ENCODE measurements around the gene IREB2.
"Not testable (repeated sequence)": the region's sequence is repeated elsewhere in the genome, so short reads cannot be mapped to it uniquely, and the experiment has no call there.

IREB2 gene

DNA sequence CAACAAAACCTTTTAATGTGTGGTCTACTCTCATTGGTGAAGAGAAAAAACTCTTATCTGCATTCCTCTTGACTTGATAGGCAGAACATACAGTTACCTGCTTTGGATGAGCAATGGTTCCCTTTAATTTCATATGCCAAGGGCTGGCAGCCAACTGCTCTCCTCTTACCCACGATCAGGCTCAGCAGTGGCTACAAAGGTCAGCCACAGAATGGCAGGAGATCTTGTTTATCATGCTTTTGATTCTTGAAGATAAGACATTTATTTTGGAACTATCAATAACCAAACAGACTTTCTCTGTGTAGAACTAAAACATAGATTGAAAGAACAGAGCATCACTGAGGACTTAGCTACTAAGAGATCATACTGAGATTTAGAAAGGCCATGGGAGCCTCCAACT, 6.1 kb upstream of the IREB2 start:
- H2BK12ac ChIP-seq (ENCODE audit: low read length in 2 of 2) = no peak overlapping the region
- H2BK5ac ChIP-seq (ENCODE audit: low read depth, low read length, poor library complexity, severe bottlenecking) = no peak overlapping the region
- no peak overlapping the region for H3K14ac ChIP-seq (ENCODE audit: low read length in 2 of 2)
- H3K36me3 ChIP-seq (ENCODE audit: control insufficient read depth in 1 of 2, insufficient read depth in 2 of 2, low read depth in 1 of 2, low read length in 2 of 2) = no peaks in the 10 kb centered on the region
- peaks cover 15 to 31% of the 10 kb centered on the region in 2 experiments for H3K27me3 ChIP-seq (ENCODE audit: control insufficient read depth in 1 of 2, insufficient read depth in 1 of 2, low read length in 2 of 2)
- H3K79me1 ChIP-seq (replicated peaks; ENCODE audit: low read length, poor library complexity, severe bottlenecking) = no peaks in the 10 kb centered on the region
- no peak overlapping the region for H3K4me3 ChIP-seq (ENCODE audit: insufficient read depth in 1 of 2, low read depth in 1 of 2, low read length in 2 of 2)
- no peak overlapping the region for H3K4me2 ChIP-seq (ENCODE audit: low read length, poor library complexity, severe bottlenecking)
- no peak overlapping the region for H3K23ac ChIP-seq (ENCODE audit: low read length in 2 of 2)
- H4K8ac ChIP-seq (ENCODE audit: low read length) = no peak overlapping the region
- H2BK120ac ChIP-seq (ENCODE audit: low read depth, low read length) = no peak overlapping the region
- H3K18ac ChIP-seq (ENCODE audit: low read depth in 1 of 2, low read length in 2 of 2) = no peak overlapping the region
- H3K27ac ChIP-seq (ENCODE audit: low read length, poor library complexity, severe bottlenecking) = no peak overlapping the region
- no peak overlapping the region for H3K9ac ChIP-seq (ENCODE audit: low read length)
- no peaks in the 10 kb centered on the region for H3K9me3 ChIP-seq (ENCODE audit: control insufficient read depth, low read length)
- H2AFZ ChIP-seq (ENCODE audit: low read depth, low read length) = no peak overlapping the region
- no peak for DNase-seq
- H2BK15ac ChIP-seq (ENCODE audit: low read depth, poor library complexity, severe bottlenecking) = no peak overlapping the region
- whole genome bisulfite sequencing = 0% methylated on average over 1 of the region's 1 CpG
- H3K4ac ChIP-seq (ENCODE audit: low read depth in 1 of 2, low read length in 2 of 2) = no peak overlapping the region
- no peaks in the 10 kb centered on the region for H3K4me1 ChIP-seq (ENCODE audit: control insufficient read depth, insufficient read depth, low read depth, low read length)
- H4K91ac ChIP-seq (ENCODE audit: low read length) = no peak overlapping the region
- H2AK5ac ChIP-seq (ENCODE audit: low read length, severe bottlenecking) = no peak overlapping the region

DNA sequence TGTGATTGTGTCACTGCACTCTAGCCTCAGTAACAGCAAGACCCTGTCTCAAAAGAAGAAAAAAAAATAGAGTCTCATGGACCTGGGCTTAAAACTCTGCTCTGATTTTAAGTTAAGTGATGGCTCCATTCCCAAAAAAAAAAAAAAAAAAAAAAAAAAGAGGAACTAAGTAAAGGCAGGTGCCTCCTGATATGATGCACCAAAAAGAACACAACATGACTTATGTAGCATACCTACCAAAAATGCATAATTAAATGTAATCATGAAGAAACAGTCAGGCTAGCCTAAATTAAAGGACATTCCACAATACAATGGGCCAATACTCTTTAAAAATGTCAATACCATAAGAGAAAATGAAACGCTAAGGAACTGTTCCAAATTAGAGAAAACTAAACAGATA, 5.4 kb upstream of the IREB2 start:
- H3K79me1 ChIP-seq (replicated peaks; ENCODE audit: low read length, poor library complexity, severe bottlenecking) = no peaks in the 10 kb centered on the region
- H3K4me2 ChIP-seq (ENCODE audit: low read length, poor library complexity, severe bottlenecking) = no peak overlapping the region
- no peak overlapping the region for H2BK12ac ChIP-seq (ENCODE audit: low read length in 2 of 2)
- no peak overlapping the region for H3K27ac ChIP-seq (ENCODE audit: low read length, poor library complexity, severe bottlenecking)
- H3K23ac ChIP-seq (ENCODE audit: low read length in 2 of 2) = no peak overlapping the region
- no peak overlapping the region for H3K4ac ChIP-seq (ENCODE audit: low read depth in 1 of 2, low read length in 2 of 2)
- H3K4me3 ChIP-seq (ENCODE audit: insufficient read depth in 1 of 2, low read depth in 1 of 2, low read length in 2 of 2) = no peak overlapping the region
- H3K18ac ChIP-seq (ENCODE audit: low read depth in 1 of 2, low read length in 2 of 2) = no peak overlapping the region
- no peak for DNase-seq
- H4K91ac ChIP-seq (ENCODE audit: low read length) = no peak overlapping the region
- no peak overlapping the region for H4K8ac ChIP-seq (ENCODE audit: low read length)
- 86% methylated on average over 1 of the region's 1 CpG for WGBS
- no peak overlapping the region for H2BK15ac ChIP-seq (ENCODE audit: low read depth, poor library complexity, severe bottlenecking)
- no peak overlapping the region for H2AK5ac ChIP-seq (ENCODE audit: low read length, severe bottlenecking)
- H2BK5ac ChIP-seq (ENCODE audit: low read depth, low read length, poor library complexity, severe bottlenecking) = no peak overlapping the region
- H2BK120ac ChIP-seq (ENCODE audit: low read depth, low read length) = no peak overlapping the region
- H3K27me3 ChIP-seq (ENCODE audit: control insufficient read depth in 1 of 2, insufficient read depth in 1 of 2, low read length in 2 of 2) = peaks cover 15 to 30% of the 10 kb centered on the region in 2 experiments
- no peak overlapping the region for H2AFZ ChIP-seq (ENCODE audit: low read depth, low read length)
- no peaks in the 10 kb centered on the region for H3K36me3 ChIP-seq (ENCODE audit: control insufficient read depth in 1 of 2, insufficient read depth in 2 of 2, low read depth in 1 of 2, low read length in 2 of 2)
- H3K9me3 ChIP-seq (ENCODE audit: control insufficient read depth, low read length) = no peaks in the 10 kb centered on the region
- H3K14ac ChIP-seq (ENCODE audit: low read length in 2 of 2) = no peak overlapping the region
- H3K4me1 ChIP-seq (ENCODE audit: control insufficient read depth, insufficient read depth, low read depth, low read length) = no peaks in the 10 kb centered on the region
- no peak overlapping the region for H3K9ac ChIP-seq (ENCODE audit: low read length)

DNA sequence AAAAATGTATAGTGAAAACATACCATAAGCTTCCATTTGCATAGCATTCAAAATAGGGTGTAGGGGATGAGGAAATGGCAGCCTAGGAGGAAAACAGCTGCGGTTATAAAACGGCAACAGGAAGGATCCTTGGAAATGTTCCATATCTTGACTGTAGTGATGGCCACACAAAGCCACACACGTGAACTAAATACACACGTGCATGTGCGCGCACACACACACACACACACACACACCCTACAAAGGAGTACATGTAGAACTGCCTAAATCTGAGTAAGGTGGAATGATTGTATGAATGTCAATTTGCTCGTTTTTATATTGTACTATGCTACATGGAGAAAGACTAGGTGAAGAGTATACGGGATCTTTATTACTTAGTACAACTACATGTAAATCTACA, 3.9 kb upstream of the IREB2 start:
- no CpG with 5 or more reads among the region's 8 CpGs for WGBS
- Histone ChIP-seq H4K8ac (ENCODE audit: low read length) (no peak overlapping the region), H3K9ac (ENCODE audit: low read length) (no peak overlapping the region)

DNA sequence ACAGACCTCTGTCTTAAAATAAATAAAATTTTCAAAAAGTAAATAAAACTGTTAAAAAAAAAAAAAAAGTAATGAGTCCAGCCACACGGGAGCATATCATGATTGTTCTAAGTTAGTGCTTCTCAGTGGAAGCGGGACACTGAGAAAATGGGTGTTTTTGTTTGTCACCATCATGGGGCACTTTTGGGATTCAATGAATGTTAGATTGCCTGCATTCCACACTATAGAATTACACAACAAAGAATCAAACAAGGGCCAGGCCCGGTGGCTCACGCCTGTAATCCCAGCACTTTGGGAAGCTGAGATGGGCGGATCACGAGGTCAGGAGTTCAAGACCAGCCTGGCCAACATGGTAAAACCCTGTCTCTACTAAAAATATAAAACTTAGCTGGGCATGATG, 3.3 kb upstream of the IREB2 start:
- not testable (repeated sequence) for H2AFZ ChIP-seq (ENCODE audit: low read depth, low read length); H3K79me1 ChIP-seq (replicated peaks; ENCODE audit: low read length, poor library complexity, severe bottlenecking); H3K4me1 ChIP-seq (ENCODE audit: control insufficient read depth, insufficient read depth, low read depth, low read length); H3K4ac ChIP-seq (ENCODE audit: low read depth in 1 of 2, low read length in 2 of 2); H3K18ac ChIP-seq (ENCODE audit: low read depth in 1 of 2, low read length in 2 of 2); H2BK15ac ChIP-seq (ENCODE audit: low read depth, poor library complexity, severe bottlenecking); H2BK12ac ChIP-seq (ENCODE audit: low read length in 2 of 2); H3K23ac ChIP-seq (ENCODE audit: low read length in 2 of 2); H3K4me2 ChIP-seq (ENCODE audit: low read length, poor library complexity, severe bottlenecking); H2AK5ac ChIP-seq (ENCODE audit: low read length, severe bottlenecking); H3K36me3 ChIP-seq (ENCODE audit: control insufficient read depth in 1 of 2, insufficient read depth in 2 of 2, low read depth in 1 of 2, low read length in 2 of 2); H3K4me3 ChIP-seq (ENCODE audit: insufficient read depth in 1 of 2, low read depth in 1 of 2, low read length in 2 of 2); DNase-seq; H4K91ac ChIP-seq (ENCODE audit: low read length); H3K14ac ChIP-seq (ENCODE audit: low read length in 2 of 2); H3K27ac ChIP-seq (ENCODE audit: low read length, poor library complexity, severe bottlenecking); H2BK120ac ChIP-seq (ENCODE audit: low read depth, low read length); H3K9ac ChIP-seq (ENCODE audit: low read length); H4K8ac ChIP-seq (ENCODE audit: low read length); H3K9me3 ChIP-seq (ENCODE audit: control insufficient read depth, low read length); H2BK5ac ChIP-seq (ENCODE audit: low read depth, low read length, poor library complexity, severe bottlenecking)
- WGBS = 87% methylated on average over 4 of the region's 6 CpGs
- H3K27me3 ChIP-seq (ENCODE audit: control insufficient read depth in 1 of 2, insufficient read depth in 1 of 2, low read length in 2 of 2) = peaks cover 15 to 21% of the 10 kb centered on the region in 2 experiments

More for the DNA sequence above, 3.9 kb upstream of the IREB2 start:
- Histone ChIP-seq H2BK120ac (ENCODE audit: low read depth, low read length) (no peak overlapping the region), H3K9me3 (ENCODE audit: control insufficient read depth, low read length) (no peaks in the 10 kb centered on the region), H3K4me3 (ENCODE audit: insufficient read depth in 1 of 2, low read depth in 1 of 2, low read length in 2 of 2) (no peak overlapping the region), H2BK15ac (ENCODE audit: low read depth, poor library complexity, severe bottlenecking) (no peak overlapping the region), H3K27ac (ENCODE audit: low read length, poor library complexity, severe bottlenecking) (no peak overlapping the region), H3K79me1 (replicated peaks; ENCODE audit: low read length, poor library complexity, severe bottlenecking) (no peaks in the 10 kb centered on the region), H2AK5ac (ENCODE audit: low read length, severe bottlenecking) (no peak overlapping the region), H3K27me3 (ENCODE audit: control insufficient read depth in 1 of 2, insufficient read depth in 1 of 2, low read length in 2 of 2) (peaks cover 15 to 25% of the 10 kb centered on the region in 2 experiments), H3K4ac (ENCODE audit: low read depth in 1 of 2, low read length in 2 of 2) (no peak overlapping the region), H3K23ac (ENCODE audit: low read length in 2 of 2) (no peak overlapping the region), H3K36me3 (ENCODE audit: control insufficient read depth in 1 of 2, insufficient read depth in 2 of 2, low read depth in 1 of 2, low read length in 2 of 2) (no peaks in the 10 kb centered on the region), H2AFZ (ENCODE audit: low read depth, low read length) (no peak overlapping the region), H3K4me2 (ENCODE audit: low read length, poor library complexity, severe bottlenecking) (no peak overlapping the region), H2BK5ac (ENCODE audit: low read depth, low read length, poor library complexity, severe bottlenecking) (no peak overlapping the region), H2BK12ac (ENCODE audit: low read length in 2 of 2) (no peak overlapping the region), H3K4me1 (ENCODE audit: control insufficient read depth, insufficient read depth, low read depth, low read length) (no peaks in the 10 kb centered on the region), H4K91ac (ENCODE audit: low read length) (no peak overlapping the region), H3K18ac (ENCODE audit: low read depth in 1 of 2, low read length in 2 of 2) (no peak overlapping the region), H3K14ac (ENCODE audit: low read length in 2 of 2) (no peak overlapping the region)
- DNase-seq = no peak
